ENCODE results near the gene PPP1R14C. TPM values are rescaled to one million over a fixed set of nuclear protein-coding genes. Genes with fewer than 3 reads are reported as not detected.
A peak's percentile ranks its signal among the peaks of the same experiment; 100 is the strongest.

Gene PPP1R14C
- total and polyA plus RNA-seq, 2 experiments from 2014 or later: 8.2 to 10.1 TPM

GRCh38 chr6:150233843-150234269 is 91.0 kb downstream of the PPP1R14C start:
- in situ Hi-C loops (cut with MboI): no loop called here
- 83 to 90% methylated on average over 5 of the region's 5 CpGs for WGBS, 2 experiments (ENCODE audit: low coverage in 1 of 2, low lambda C conversion rate in 2 of 2, missing lambda C conversion rate in 2 of 2)
- Histone ChIP-seq H3K4me2 (ENCODE audit: unreplicated experiment) (no peak overlapping the region), H3K27ac (no peak overlapping the region), H3K36me3 (ENCODE audit: low read depth) (no peaks in the 10 kb centered on the region), H3K9me2 (ENCODE audit: insufficient read depth) (no peaks in the 10 kb centered on the region), H3K4me1 (ENCODE audit: insufficient read depth) (peaks cover 43% of the 10 kb centered on the region), H3K9me3 (ENCODE audit: low read depth) (no peaks in the 10 kb centered on the region), H3K9ac (no peak overlapping the region), H2AFZ (no peak overlapping the region), H3F3A (ENCODE audit: insufficient read depth) (peaks cover 39% of the 10 kb centered on the region), H3K79me2 (ENCODE audit: insufficient read depth) (no peaks in the 10 kb centered on the region), H3K27me3 (replicated peaks; ENCODE audit: insufficient read depth) (no peaks in the 10 kb centered on the region), H4K20me1 (ENCODE audit: insufficient read depth) (no peaks in the 10 kb centered on the region), H3K4me3 (no peak overlapping the region)
- TF ChIP-seq EZH2phosphoT487 (IDR thresholded peaks at IDR 0.05; ENCODE audit: insufficient read depth, low read depth): no peak
- TF ChIP-seq EZH2 (IDR thresholded peaks at IDR 0.05; ENCODE audit: insufficient read depth, poor library complexity, severe bottlenecking): no peak
- peak; percentile 19 for DNase-seq

GRCh38 chr6:150235218-150235617 is 92.4 kb downstream of the PPP1R14C start:
- Histone ChIP-seq H4K20me1 (ENCODE audit: insufficient read depth) (no peaks in the 10 kb centered on the region), H3K9ac (no peak overlapping the region), H3K27me3 (replicated peaks; ENCODE audit: insufficient read depth) (no peaks in the 10 kb centered on the region), H3K36me3 (ENCODE audit: low read depth) (no peaks in the 10 kb centered on the region), H2AFZ (no peak overlapping the region), H3K4me2 (ENCODE audit: unreplicated experiment) (no peak overlapping the region), H3K9me3 (ENCODE audit: low read depth) (no peaks in the 10 kb centered on the region), H3K27ac (no peak overlapping the region), H3K4me3 (no peak overlapping the region), H3K4me1 (ENCODE audit: insufficient read depth) (peaks cover 32% of the 10 kb centered on the region), H3F3A (ENCODE audit: insufficient read depth) (peaks cover 27% of the 10 kb centered on the region), H3K79me2 (ENCODE audit: insufficient read depth) (no peaks in the 10 kb centered on the region), H3K9me2 (ENCODE audit: insufficient read depth) (no peaks in the 10 kb centered on the region)
- DNase-seq: no peak
- WGBS, 2 experiments (ENCODE audit: low coverage in 1 of 2, low lambda C conversion rate in 2 of 2, missing lambda C conversion rate in 2 of 2): 91 to 96% methylated on average over 5 of the region's 5 CpGs
- in situ Hi-C loops (cut with MboI): no loop called here
- TF ChIP-seq EZH2phosphoT487 (IDR thresholded peaks at IDR 0.05; ENCODE audit: insufficient read depth, low read depth) (no peak), EZH2 (IDR thresholded peaks at IDR 0.05; ENCODE audit: insufficient read depth, poor library complexity, severe bottlenecking) (no peak)

- Histone ChIP-seq H3K79me2 (ENCODE audit: insufficient read depth) (no peaks in the 10 kb centered on the region), H2AFZ (no peak overlapping the region), H3F3A (ENCODE audit: insufficient read depth) (peaks cover 18% of the 10 kb centered on the region), H3K9ac (no peak overlapping the region), H4K20me1 (ENCODE audit: insufficient read depth) (no peaks in the 10 kb centered on the region), H3K9me2 (ENCODE audit: insufficient read depth) (no peaks in the 10 kb centered on the region), H3K4me3 (no peak overlapping the region), H3K36me3 (ENCODE audit: low read depth) (no peaks in the 10 kb centered on the region), H3K4me2 (ENCODE audit: unreplicated experiment) (no peak overlapping the region), H3K27me3 (replicated peaks; ENCODE audit: insufficient read depth) (no peaks in the 10 kb centered on the region), H3K4me1 (ENCODE audit: insufficient read depth) (peaks cover 23% of the 10 kb centered on the region), H3K9me3 (ENCODE audit: low read depth) (no peaks in the 10 kb centered on the region), H3K27ac (no peak overlapping the region)
- TF ChIP-seq EZH2phosphoT487 (IDR thresholded peaks at IDR 0.05; ENCODE audit: insufficient read depth, low read depth): no peak
- no peak for TF ChIP-seq EZH2 (IDR thresholded peaks at IDR 0.05; ENCODE audit: insufficient read depth, poor library complexity, severe bottlenecking)
- 90 to 93% methylated on average over 8 of the region's 8 CpGs for WGBS, 2 experiments (ENCODE audit: low coverage in 1 of 2, low lambda C conversion rate in 2 of 2, missing lambda C conversion rate in 2 of 2)
- in situ Hi-C loops (cut with MboI): no loop called here
- no peak for DNase-seq
These were observed 93.3 kb downstream of the PPP1R14C start for GRCh38 chr6:150236114-150236513.

GRCh38 chr6:150236544-150236943 is 93.7 kb downstream of the PPP1R14C start:
- H3K79me2 ChIP-seq (ENCODE audit: insufficient read depth): no peaks in the 10 kb centered on the region
- no peaks in the 10 kb centered on the region for H3K9me3 ChIP-seq (ENCODE audit: low read depth)
- H4K20me1 ChIP-seq (ENCODE audit: insufficient read depth): no peaks in the 10 kb centered on the region
- H3K9ac ChIP-seq: no peak overlapping the region
- H2AFZ ChIP-seq: no peak overlapping the region
- peaks cover 19% of the 10 kb centered on the region for H3K4me1 ChIP-seq (ENCODE audit: insufficient read depth)
- H3K4me3 ChIP-seq: no peak overlapping the region
- no peaks in the 10 kb centered on the region for H3K27me3 ChIP-seq (replicated peaks; ENCODE audit: insufficient read depth)
- DNase-seq: no peak
- WGBS, 2 experiments (ENCODE audit: low coverage in 1 of 2, low lambda C conversion rate in 2 of 2, missing lambda C conversion rate in 2 of 2): 87 to 93% methylated on average over 9 of the region's 9 CpGs
- no peak overlapping the region for H3K4me2 ChIP-seq (ENCODE audit: unreplicated experiment)
- H3K27ac ChIP-seq: no peak overlapping the region
- H3F3A ChIP-seq (ENCODE audit: insufficient read depth): peaks cover 14% of the 10 kb centered on the region
- H3K9me2 ChIP-seq (ENCODE audit: insufficient read depth): no peaks in the 10 kb centered on the region
- in situ Hi-C loops (cut with MboI): no loop called here
- H3K36me3 ChIP-seq (ENCODE audit: low read depth): no peaks in the 10 kb centered on the region
- TF ChIP-seq EZH2 (IDR thresholded peaks at IDR 0.05; ENCODE audit: insufficient read depth, poor library complexity, severe bottlenecking) (no peak), EZH2phosphoT487 (IDR thresholded peaks at IDR 0.05; ENCODE audit: insufficient read depth, low read depth) (no peak)

GRCh38 chr6:150237626-150238025 is 94.8 kb downstream of the PPP1R14C start:
- H3K9ac ChIP-seq: peak overlapping the region; percentile 43; the same call in 1 of the 2 replicates
- H3K27me3 ChIP-seq (replicated peaks; ENCODE audit: insufficient read depth): no peaks in the 10 kb centered on the region
- H3K9me2 ChIP-seq (ENCODE audit: insufficient read depth): no peaks in the 10 kb centered on the region
- peak overlapping the region; percentile 66 for H2AFZ ChIP-seq
- peak overlapping the region; percentile 9; the same call in 1 of the 2 replicates for H3K27ac ChIP-seq
- peaks cover 9% of the 10 kb centered on the region; the same call in 1 of the 2 replicates for H3K4me1 ChIP-seq (ENCODE audit: insufficient read depth)
- no peaks in the 10 kb centered on the region for H3K79me2 ChIP-seq (ENCODE audit: insufficient read depth)
- H3K36me3 ChIP-seq (ENCODE audit: low read depth): no peaks in the 10 kb centered on the region
- no peak overlapping the region for H3K4me3 ChIP-seq
- TF ChIP-seq EZH2phosphoT487 (IDR thresholded peaks at IDR 0.05; ENCODE audit: insufficient read depth, low read depth) (no peak), EZH2 (IDR thresholded peaks at IDR 0.05; ENCODE audit: insufficient read depth, poor library complexity, severe bottlenecking) (no peak)
- H4K20me1 ChIP-seq (ENCODE audit: insufficient read depth): no peaks in the 10 kb centered on the region
- H3F3A ChIP-seq (ENCODE audit: insufficient read depth): peaks cover 4% of the 10 kb centered on the region
- WGBS, 2 experiments (ENCODE audit: low coverage in 1 of 2, low lambda C conversion rate in 2 of 2, missing lambda C conversion rate in 2 of 2): 80 to 81% methylated on average over 3 of the region's 3 CpGs
- no peak for DNase-seq
- in situ Hi-C loops (cut with MboI): no loop called here
- no peak overlapping the region for H3K4me2 ChIP-seq (ENCODE audit: unreplicated experiment)
- no peaks in the 10 kb centered on the region for H3K9me3 ChIP-seq (ENCODE audit: low read depth)

Measured in GM23248 (cell line).